ENCODE results near the gene RPL29.
A peak's percentile ranks its signal among the peaks of the same experiment; 100 is the strongest.

The RPL29 gene

DNA sequence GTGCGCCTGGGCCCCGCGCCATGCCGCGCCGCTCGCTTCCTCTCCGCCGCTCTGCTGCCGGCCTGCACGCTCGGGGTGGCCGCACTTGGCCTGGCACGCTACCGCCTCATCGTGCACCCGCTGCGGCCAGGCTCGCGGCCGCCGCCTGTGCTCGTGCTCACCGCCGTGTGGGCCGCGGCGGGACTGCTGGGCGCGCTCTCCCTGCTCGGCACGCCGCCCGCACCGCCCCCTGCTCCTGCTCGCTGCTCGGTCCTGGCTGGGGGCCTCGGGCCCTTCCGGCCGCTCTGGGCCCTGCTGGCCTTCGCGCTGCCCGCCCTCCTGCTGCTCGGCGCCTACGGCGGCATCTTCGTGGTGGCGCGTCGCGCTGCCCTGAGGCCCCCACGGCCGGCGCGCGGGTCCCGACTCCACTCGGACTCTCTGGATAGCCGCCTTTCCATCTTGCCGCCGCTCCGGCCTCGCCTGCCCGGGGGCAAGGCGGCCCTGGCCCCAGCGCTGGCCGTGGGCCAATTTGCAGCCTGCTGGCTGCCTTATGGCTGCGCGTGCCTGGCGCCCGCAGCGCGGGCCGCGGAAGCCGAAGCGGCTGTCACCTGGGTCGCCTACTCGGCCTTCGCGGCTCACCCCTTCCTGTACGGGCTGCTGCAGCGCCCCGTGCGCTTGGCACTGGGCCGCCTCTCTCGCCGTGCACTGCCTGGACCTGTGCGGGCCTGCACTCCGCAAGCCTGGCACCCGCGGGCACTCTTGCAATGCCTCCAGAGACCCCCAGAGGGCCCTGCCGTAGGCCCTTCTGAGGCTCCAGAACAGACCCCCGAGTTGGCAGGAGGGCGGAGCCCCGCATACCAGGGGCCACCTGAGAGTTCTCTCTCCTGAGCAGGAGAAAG is 39.6 kb downstream of the RPL29 start:
- peak; percentile 36 for ATAC-seq
- TF ChIP-seq ZNF70 (CRISPR knock-in tag; IDR thresholded peaks at IDR 0.05) (no peak), RARB (CRISPR knock-in tag; IDR thresholded peaks at IDR 0.05) (no peak), ESRRG (CRISPR knock-in tag; IDR thresholded peaks at IDR 0.05) (no peak), ZNF8 (CRISPR knock-in tag; IDR thresholded peaks at IDR 0.05) (no peak), ISL1 (CRISPR knock-in tag; IDR thresholded peaks at IDR 0.05) (no peak), ZC3H10 (CRISPR knock-in tag; IDR thresholded peaks at IDR 0.05) (no peak), PPARA (CRISPR knock-in tag; IDR thresholded peaks at IDR 0.05; ENCODE audit: borderline replicate concordance) (no peak), TCF4 (CRISPR knock-in tag; IDR thresholded peaks at IDR 0.05; ENCODE audit: borderline replicate concordance) (no peak), TOX (CRISPR knock-in tag; IDR thresholded peaks at IDR 0.05; ENCODE audit: borderline replicate concordance) (no peak), OSR1 (CRISPR knock-in tag; IDR thresholded peaks at IDR 0.05) (no peak), SNAI2 (CRISPR knock-in tag; IDR thresholded peaks at IDR 0.05) (no peak), CSDC2 (CRISPR knock-in tag; IDR thresholded peaks at IDR 0.05) (no peak), ZFP3 (CRISPR knock-in tag; IDR thresholded peaks at IDR 0.05) (no peak), ZNF565 (CRISPR knock-in tag; conservative IDR thresholded peaks at IDR 0.05; ENCODE audit: low read depth) (no peak)
- TF ChIP-seq, protein P1, sequence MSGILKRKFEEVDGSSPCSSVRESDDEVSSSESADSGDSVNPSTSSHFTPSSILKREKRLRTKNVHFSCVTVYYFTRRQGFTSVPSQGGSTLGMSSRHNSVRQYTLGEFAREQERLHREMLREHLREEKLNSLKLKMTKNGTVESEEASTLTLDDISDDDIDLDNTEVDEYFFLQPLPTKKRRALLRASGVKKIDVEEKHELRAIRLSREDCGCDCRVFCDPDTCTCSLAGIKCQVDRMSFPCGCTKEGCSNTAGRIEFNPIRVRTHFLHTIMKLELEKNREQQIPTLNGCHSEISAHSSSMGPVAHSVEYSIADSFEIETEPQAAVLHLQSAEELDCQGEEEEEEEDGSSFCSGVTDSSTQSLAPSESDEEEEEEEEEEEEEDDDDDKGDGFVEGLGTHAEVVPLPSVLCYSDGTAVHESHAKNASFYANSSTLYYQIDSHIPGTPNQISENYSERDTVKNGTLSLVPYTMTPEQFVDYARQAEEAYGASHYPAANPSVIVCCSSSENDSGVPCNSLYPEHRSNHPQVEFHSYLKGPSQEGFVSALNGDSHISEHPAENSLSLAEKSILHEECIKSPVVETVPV (CRISPR knock-in tag; IDR thresholded peaks at IDR 0.05), result no peak
- TF ChIP-seq, protein P2, sequence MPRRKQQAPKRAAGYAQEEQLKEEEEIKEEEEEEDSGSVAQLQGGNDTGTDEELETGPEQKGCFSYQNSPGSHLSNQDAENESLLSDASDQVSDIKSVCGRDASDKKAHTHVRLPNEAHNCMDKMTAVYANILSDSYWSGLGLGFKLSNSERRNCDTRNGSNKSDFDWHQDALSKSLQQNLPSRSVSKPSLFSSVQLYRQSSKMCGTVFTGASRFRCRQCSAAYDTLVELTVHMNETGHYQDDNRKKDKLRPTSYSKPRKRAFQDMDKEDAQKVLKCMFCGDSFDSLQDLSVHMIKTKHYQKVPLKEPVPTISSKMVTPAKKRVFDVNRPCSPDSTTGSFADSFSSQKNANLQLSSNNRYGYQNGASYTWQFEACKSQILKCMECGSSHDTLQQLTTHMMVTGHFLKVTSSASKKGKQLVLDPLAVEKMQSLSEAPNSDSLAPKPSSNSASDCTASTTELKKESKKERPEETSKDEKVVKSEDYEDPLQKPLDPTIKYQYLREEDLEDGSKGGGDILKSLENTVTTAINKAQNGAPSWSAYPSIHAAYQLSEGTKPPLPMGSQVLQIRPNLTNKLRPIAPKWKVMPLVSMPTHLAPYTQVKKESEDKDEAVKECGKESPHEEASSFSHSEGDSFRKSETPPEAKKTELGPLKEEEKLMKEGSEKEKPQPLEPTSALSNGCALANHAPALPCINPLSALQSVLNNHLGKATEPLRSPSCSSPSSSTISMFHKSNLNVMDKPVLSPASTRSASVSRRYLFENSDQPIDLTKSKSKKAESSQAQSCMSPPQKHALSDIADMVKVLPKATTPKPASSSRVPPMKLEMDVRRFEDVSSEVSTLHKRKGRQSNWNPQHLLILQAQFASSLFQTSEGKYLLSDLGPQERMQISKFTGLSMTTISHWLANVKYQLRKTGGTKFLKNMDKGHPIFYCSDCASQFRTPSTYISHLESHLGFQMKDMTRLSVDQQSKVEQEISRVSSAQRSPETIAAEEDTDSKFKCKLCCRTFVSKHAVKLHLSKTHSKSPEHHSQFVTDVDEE (CRISPR knock-in tag; IDR thresholded peaks at IDR 0.05), result no peak

DNA sequence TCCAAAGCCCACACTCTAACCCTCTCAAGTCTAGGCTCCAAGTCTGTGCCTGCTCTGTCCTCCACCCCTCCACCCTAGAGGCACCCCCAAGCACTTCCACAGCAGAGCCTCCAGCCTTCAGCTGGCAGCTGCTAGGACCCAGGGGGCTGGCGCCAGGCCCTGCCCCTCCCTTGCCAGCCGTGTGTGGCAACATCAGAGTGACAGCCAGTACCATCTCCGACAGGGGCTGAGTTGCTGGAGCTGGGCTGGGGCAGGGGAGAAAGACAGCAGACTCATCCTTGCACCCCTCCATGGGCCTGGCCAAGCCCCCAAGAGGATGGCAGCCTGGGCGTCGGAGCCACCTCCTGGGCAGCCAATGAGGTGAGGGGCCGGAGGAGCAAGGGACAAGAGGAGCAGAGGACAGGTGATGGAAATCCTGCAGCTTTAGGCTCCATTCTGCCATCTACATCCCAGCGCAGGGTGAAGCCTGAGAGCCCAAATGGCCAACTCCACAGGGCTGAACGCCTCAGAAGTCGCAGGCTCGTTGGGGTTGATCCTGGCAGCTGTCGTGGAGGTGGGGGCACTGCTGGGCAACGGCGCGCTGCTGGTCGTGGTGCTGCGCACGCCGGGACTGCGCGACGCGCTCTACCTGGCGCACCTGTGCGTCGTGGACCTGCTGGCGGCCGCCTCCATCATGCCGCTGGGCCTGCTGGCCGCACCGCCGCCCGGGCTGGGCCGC is 40.4 kb downstream of the RPL29 start, which contains the start of gene GPR62:
GPR62 (plus strand) TSS at position 207 of the 718 bp plus-strand sequence; CDS start at position 479, 272 bp downstream.
- peak; percentile 3; the same call in 2 of the 3 replicates for ATAC-seq
- TF ChIP-seq ZNF565 (CRISPR knock-in tag; conservative IDR thresholded peaks at IDR 0.05; ENCODE audit: low read depth), result no peak
- TF ChIP-seq ARNTL (CRISPR knock-in tag; IDR thresholded peaks at IDR 0.05; ENCODE audit: borderline replicate concordance, low read depth), result no peak
- TF ChIP-seq ZNF70 (CRISPR knock-in tag; IDR thresholded peaks at IDR 0.05), result no peak
- no peak for TF ChIP-seq ZFP30 (CRISPR knock-in tag; IDR thresholded peaks at IDR 0.05)
- no peak for TF ChIP-seq TOX (CRISPR knock-in tag; IDR thresholded peaks at IDR 0.05; ENCODE audit: borderline replicate concordance)
- TF ChIP-seq, protein P3, sequence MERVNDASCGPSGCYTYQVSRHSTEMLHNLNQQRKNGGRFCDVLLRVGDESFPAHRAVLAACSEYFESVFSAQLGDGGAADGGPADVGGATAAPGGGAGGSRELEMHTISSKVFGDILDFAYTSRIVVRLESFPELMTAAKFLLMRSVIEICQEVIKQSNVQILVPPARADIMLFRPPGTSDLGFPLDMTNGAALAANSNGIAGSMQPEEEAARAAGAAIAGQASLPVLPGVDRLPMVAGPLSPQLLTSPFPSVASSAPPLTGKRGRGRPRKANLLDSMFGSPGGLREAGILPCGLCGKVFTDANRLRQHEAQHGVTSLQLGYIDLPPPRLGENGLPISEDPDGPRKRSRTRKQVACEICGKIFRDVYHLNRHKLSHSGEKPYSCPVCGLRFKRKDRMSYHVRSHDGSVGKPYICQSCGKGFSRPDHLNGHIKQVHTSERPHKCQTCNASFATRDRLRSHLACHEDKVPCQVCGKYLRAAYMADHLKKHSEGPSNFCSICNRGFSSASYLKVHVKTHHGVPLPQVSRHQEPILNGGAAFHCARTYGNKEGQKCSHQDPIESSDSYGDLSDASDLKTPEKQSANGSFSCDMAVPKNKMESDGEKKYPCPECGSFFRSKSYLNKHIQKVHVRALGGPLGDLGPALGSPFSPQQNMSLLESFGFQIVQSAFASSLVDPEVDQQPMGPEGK (CRISPR knock-in tag; IDR thresholded peaks at IDR 0.05; ENCODE audit: borderline replicate concordance), result no peak
- TF ChIP-seq BACH2 (CRISPR knock-in tag; IDR thresholded peaks at IDR 0.05; ENCODE audit: borderline replicate concordance), result no peak
- TF ChIP-seq ZC3H10 (CRISPR knock-in tag; IDR thresholded peaks at IDR 0.05), result no peak
- no peak for TF ChIP-seq ESRRG (CRISPR knock-in tag; IDR thresholded peaks at IDR 0.05)
- TF ChIP-seq TCF4 (CRISPR knock-in tag; IDR thresholded peaks at IDR 0.05; ENCODE audit: borderline replicate concordance), result no peak
- no peak for TF ChIP-seq ISL1 (CRISPR knock-in tag; IDR thresholded peaks at IDR 0.05)
- TF ChIP-seq RARB (CRISPR knock-in tag; IDR thresholded peaks at IDR 0.05), result no peak
- no peak for TF ChIP-seq ZNF8 (CRISPR knock-in tag; IDR thresholded peaks at IDR 0.05)
- TF ChIP-seq, protein P2 (CRISPR knock-in tag; IDR thresholded peaks at IDR 0.05), result no peak
- TF ChIP-seq PPARA (CRISPR knock-in tag; IDR thresholded peaks at IDR 0.05; ENCODE audit: borderline replicate concordance), result no peak
- TF ChIP-seq OSR1 (CRISPR knock-in tag; IDR thresholded peaks at IDR 0.05), result no peak
